SK-N-MC (cell line): ENCODE measurements around the gene NKX1-1.
"Not testable (repeated sequence)": the region's sequence is repeated elsewhere in the genome, so short reads cannot be mapped to it uniquely, and the experiment has no call there.

Experiments used
- DNase-seq: peaks from one replicate; pipeline ENCODE4 v3.0.0-alpha.2; 2011; ENCODE audit warnings: low read depth, low spot score
- H3K27ac ChIP-seq: fragments of 200-600 bp; sonication (generic); 2 replicates; pipeline ENCODE4 v1.5.1; 2016; ENCODE audit warnings: mixed run types
- H3K36me3 ChIP-seq: fragments of 200-600 bp; sonication (generic); 2 replicates; pipeline ENCODE4 v1.6.1; 2017; ENCODE audit warnings: antibody characterized with exemption, low read length, mixed read lengths; ENCODE audit not compliant: insufficient read depth
- H3K4me3 ChIP-seq: fragments of 200-600 bp; sonication (generic); 2 replicates; pipeline ENCODE4 v1.5.1; 2016
- H3K9ac ChIP-seq: fragments of 200-600 bp; sonication (generic); 2 replicates; pipeline ENCODE4 v1.8.0; 2017; ENCODE audit warnings: mixed run types, mixed read lengths; ENCODE audit not compliant: insufficient read length
- H3K9me3 ChIP-seq: fragments of 200-600 bp; sonication (generic); 2 replicates; pipeline ENCODE4 v1.6.1; 2017; ENCODE audit warnings: low read depth, mild to moderate bottlenecking, antibody characterized with exemption, low read length, moderate library complexity, mixed read lengths
- EZH2 ChIP-seq: fragments of 200-600 bp; sonication (generic); IDR thresholded peaks from one replicate; pipeline ENCODE4 v1.6.1; 2017; ENCODE audit warnings: antibody characterized with exemption
- FOXP2 ChIP-seq: optimal IDR thresholded peaks from 2 replicates; pipeline ENCODE3; 2011; ENCODE audit warnings: mild to moderate bottlenecking, moderate library complexity; ENCODE audit not compliant: insufficient read depth; ENCODE audit errors: extremely low read length, control extremely low read depth
- POLR2AphosphoS5 ChIP-seq: IDR thresholded peaks from 2 replicates; pipeline ENCODE4 v1.6.1; 2012; ENCODE audit warnings: mild to moderate bottlenecking, low read depth, low read length, borderline replicate concordance

NKX1-1 gene

DNA sequence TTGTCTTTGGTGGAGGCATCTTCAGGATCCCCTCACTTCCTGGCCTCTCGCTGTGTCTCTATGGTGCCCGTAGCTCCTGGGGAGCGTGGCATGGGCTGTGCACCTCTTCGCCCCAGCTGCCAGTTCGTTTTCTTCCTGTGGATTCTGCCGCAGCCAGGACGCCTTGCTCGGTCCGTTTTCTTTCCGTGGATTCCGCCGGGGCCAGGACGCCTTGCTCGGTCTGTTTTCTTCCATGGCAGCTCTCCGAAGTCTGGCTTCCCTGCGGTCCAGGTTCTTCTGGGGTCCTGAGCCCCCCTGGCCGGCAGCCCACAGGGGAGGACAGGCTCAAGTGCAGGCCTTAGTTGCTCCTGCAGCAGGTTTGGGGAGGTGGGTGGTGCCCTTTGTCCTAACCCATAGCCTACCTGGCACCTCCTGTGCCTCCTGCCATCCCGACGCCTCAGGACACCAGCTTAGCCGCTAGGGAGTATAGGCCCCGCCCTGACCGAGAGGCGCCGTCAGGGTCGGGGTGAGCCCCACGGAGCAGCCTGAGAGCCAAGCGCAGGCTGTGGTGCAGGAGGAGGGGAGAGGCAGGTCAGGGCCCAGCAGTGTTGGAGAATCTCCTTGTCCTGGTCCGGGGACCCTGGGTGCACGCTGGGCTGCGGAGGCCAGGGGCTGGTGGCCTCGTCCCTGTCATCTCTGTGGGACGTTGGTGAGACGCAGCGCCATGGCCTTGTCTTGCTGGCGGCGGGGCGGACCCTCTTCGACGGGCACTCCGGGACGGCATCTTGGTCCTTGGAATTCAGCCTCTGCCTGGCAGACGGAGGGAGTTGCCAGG, 32.1 kb downstream of the NKX1-1 start:
- Histone ChIP-seq H3K9ac (no peak overlapping the region), H3K36me3 (no peaks in the 10 kb centered on the region), H3K9me3 (no peaks in the 10 kb centered on the region), H3K4me3 (no peak overlapping the region), H3K27ac (no peak overlapping the region)
- no peak for TF ChIP-seq FOXP2
- no peak for TF ChIP-seq EZH2
- no peak for TF ChIP-seq POLR2AphosphoS5
- no peak for DNase-seq

DNA sequence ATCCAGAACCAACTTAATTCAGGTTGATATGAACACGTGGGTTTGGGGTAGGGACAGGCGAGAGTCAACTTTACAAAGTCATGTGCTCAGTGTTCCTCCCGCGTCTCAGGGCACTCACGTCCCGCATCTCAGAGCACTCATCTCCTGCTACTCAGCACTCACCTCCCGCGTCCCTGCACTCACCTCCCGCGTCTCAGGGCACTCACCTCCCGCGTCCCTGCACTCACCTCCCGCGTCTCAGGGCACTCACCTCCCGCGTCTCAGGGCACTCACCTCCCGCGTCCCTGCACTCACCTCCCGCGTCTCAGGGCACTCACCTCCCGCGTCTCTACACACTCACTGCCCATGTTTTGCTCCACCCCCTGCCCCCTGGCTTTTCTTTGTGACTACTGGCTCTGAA, 33.7 kb downstream of the NKX1-1 start:
- not testable (repeated sequence) for H3K36me3 ChIP-seq, DNase-seq, H3K4me3 ChIP-seq, H3K9ac ChIP-seq, H3K27ac ChIP-seq, H3K9me3 ChIP-seq

DNA sequence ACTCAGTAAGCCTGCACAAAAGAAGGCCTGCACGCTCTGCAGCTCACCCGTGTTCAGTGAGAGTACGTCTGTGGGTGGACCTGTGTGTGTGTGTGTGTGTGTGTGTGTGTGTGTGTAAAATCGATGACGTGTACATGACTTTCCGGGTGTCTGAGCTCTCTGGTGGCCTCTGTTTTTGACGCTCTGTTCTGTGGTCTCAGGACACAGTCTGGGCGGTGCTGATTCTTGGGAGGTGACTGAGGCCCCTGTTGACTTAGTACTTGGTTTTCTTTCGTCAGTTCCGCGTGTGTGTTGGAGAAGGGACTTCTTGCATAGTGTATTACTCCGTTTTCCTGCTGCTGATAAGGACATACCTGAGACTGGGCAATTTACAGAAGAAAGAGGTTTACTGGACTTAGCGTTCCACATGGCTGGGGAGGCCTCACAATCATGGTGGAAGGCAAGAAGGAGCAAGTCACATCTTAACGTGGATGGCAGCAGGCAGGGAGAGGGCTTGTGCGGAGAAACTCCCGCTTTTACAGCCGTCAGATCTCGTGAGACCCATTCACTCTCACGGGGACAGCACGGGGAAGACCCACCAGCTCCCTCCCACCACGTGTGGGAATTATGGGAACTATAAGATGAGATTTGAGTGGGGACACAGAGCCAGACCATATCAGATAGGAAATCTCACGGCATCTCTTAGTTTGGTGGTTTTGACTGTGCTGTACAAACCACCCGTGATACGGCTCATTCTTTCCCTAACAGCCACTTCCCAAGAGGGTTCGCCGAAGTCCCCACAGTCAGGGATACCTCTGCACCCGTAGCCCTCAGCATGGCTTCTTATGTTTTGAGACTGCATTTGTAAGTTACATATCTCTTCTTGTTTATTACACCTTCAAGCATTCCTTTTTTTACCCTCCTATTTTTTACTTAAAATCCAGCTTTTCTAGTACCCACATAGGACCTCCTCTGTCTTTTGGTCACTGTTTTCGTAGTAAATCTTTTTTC, 34.8 kb downstream of the NKX1-1 start:
- Histone ChIP-seq H3K4me3 (no peak overlapping the region), H3K9me3 (no peaks in the 10 kb centered on the region), H3K27ac (no peak overlapping the region), H3K9ac (no peak overlapping the region), H3K36me3 (no peaks in the 10 kb centered on the region)
- no peak for DNase-seq
- TF ChIP-seq EZH2, result no peak
- no peak for TF ChIP-seq POLR2AphosphoS5

DNA sequence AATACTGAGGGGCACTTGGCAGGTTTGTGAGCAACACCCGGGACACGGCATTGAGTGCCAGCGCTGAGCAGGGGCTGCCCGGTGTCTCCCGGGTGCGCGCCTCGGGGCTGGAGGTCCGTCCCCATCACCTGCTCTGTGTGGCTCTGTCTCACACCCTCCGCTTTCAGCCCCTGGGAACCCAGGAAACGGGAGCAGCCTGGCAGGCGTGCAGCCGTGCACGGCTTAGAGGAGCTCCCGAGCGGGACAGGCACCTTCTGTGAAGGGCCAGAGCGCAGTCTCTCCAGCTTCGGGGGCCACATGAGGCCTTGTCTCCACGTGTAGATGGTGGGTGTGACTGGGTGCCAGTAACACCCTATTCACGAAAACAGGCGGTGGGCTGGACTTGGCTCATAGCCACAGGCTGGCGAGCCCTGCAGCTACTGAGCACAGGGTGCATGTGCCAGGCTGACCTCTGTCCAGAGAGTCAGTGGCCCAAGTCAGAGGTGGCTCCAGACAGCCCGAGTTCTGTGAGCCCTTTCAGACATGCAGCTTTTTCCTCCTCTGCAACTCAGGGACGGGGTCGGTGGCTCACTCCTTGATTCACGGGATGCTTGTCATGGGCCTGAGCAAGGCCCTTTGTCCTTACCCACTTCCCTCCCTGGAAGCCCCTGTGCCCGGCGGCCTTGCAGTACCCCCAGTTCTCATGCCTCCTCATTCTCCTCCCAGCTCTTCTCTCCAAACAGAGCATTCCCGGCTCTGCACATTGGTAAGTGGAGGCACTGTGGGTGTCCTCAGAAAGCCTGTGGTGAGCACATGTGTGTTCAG, 35.7 kb downstream of the NKX1-1 start:
- no peak overlapping the region for H3K4me3 ChIP-seq
- no peaks in the 10 kb centered on the region for H3K36me3 ChIP-seq
- H3K9me3 ChIP-seq, result no peaks in the 10 kb centered on the region
- TF ChIP-seq POLR2AphosphoS5 (no peak), EZH2 (no peak), FOXP2 (no peak)
- H3K9ac ChIP-seq, result no peak overlapping the region
- no peak for DNase-seq
- no peak overlapping the region for H3K27ac ChIP-seq

- no peak overlapping the region for H3K9ac ChIP-seq
- TF ChIP-seq POLR2AphosphoS5 (no peak), FOXP2 (no peak), EZH2 (no peak)
- H3K36me3 ChIP-seq, result no peaks in the 10 kb centered on the region
- no peaks in the 10 kb centered on the region for H3K9me3 ChIP-seq
- H3K27ac ChIP-seq, result no peak overlapping the region
- no peak overlapping the region for H3K4me3 ChIP-seq
- DNase-seq, result no peak
These were observed 36.7 kb downstream of the NKX1-1 start for GRCh38 chr4:1369479-1370079.

DNA sequence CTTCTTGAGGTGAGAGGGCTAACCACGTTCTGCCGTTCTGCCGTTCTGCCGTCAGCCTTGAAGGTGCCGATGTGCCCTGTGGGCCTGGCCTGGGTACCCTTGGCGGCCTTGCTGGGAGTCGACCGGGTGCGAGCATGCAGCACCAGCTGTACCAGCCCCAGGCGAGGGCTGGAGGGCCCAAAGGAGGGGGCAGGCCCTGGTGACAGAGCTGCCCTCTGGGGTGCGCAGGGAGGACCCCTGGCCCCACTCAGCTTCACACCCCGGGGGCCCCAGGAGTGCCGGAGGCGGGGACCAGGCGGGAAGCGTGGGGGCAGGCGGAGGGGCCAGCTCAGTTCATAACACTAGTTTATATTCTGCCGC, 37.2 kb downstream of the NKX1-1 start:
- no peaks in the 10 kb centered on the region for H3K9me3 ChIP-seq
- no peaks in the 10 kb centered on the region for H3K36me3 ChIP-seq
- TF ChIP-seq FOXP2 (no peak), EZH2 (no peak)
- no peak overlapping the region for H3K27ac ChIP-seq
- H3K9ac ChIP-seq, result no peak overlapping the region
- no peak overlapping the region for H3K4me3 ChIP-seq
- no peak for DNase-seq

DNA sequence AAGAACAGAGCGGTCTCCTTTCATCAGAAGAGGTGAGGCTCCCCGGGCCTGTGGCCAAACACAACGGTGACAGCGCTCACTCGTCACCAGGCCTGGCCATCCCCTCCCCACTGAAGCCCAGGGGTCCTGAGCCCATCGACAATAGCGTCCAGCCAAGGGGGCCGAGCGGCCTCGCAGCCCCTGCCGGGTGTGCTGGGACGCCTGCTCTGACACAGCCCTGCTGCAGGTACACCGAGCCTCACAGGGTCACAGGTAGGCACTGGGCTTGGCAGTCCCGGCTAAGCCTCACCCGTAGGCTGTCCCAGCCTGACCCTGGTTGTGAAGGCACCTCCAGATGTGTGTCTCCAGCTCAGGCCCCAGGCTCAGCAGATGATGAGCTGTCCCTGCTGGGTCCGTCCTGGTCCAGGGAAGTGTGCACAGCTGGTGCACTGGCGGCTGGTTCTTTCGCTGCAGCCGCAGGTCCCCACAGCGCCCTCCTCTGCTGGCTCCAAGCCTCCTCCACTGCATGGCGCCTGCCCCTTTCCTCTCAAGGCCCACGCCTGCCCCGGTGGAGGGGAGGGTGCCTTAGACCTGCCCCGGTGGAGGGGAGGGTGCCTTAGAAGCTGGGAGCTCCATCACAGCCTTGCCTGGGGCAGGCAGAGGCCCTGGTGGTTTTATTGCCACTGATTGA, 37.7 kb downstream of the NKX1-1 start:
- no peak overlapping the region for H3K27ac ChIP-seq
- H3K9ac ChIP-seq, result no peak overlapping the region
- no peaks in the 10 kb centered on the region for H3K9me3 ChIP-seq
- H3K4me3 ChIP-seq, result no peak overlapping the region
- H3K36me3 ChIP-seq, result no peaks in the 10 kb centered on the region
- no peak for TF ChIP-seq EZH2
- TF ChIP-seq POLR2AphosphoS5, result no peak
- TF ChIP-seq FOXP2, result no peak
- DNase-seq, result no peak
